ENCODE measurements around the gene MCM10.
"Not testable (repeated sequence)": the region's sequence is repeated elsewhere in the genome, so short reads cannot be mapped to it uniquely, and the experiment has no call there.

The MCM10 gene

GRCh38 chr10:13160934-13161856, at the start of gene MCM10:
Gene MCM10, plus strand, starts transcription at chr10:13161558. Its CDS starts 2,645 bp downstream, at chr10:13164203.
- DNase-seq = peak; percentile 100

GRCh38 chr10:13113544-13113943, 47.8 kb upstream of the MCM10 start:
- DNase-seq = no peak

GRCh38 chr10:13115832-13116803, 45.2 kb upstream of the MCM10 start:
- peak; percentile 42 for DNase-seq

- DNase-seq = peak; percentile 92
Observed at GRCh38 chr10:13117841-13118783, 43.2 kb upstream of the MCM10 start.

GRCh38 chr10:13118784-13119410, 42.5 kb upstream of the MCM10 start:
- peak; percentile 56 for DNase-seq

- no peak for DNase-seq
Observed at GRCh38 chr10:13120786-13121499, 40.4 kb upstream of the MCM10 start.

- no peak for DNase-seq
Observed at GRCh38 chr10:13121500-13121854, 39.9 kb upstream of the MCM10 start.

GRCh38 chr10:13136651-13137050, 24.7 kb upstream of the MCM10 start:
- no peak for DNase-seq

- no peak for DNase-seq
Observed at GRCh38 chr10:13139150-13139549, 22.2 kb upstream of the MCM10 start.

- no peak for DNase-seq
Observed at GRCh38 chr10:13139676-13140075, 21.7 kb upstream of the MCM10 start.

GRCh38 chr10:13140627-13141190, 20.6 kb upstream of the MCM10 start:
- no peak for DNase-seq

GRCh38 chr10:13143766-13144165, 17.6 kb upstream of the MCM10 start:
- DNase-seq = no peak

- no peak for DNase-seq
Observed at GRCh38 chr10:13144814-13145213, 16.5 kb upstream of the MCM10 start.

GRCh38 chr10:13146379-13146778, 15.0 kb upstream of the MCM10 start:
- no peak for DNase-seq

GRCh38 chr10:13147161-13147560, 14.2 kb upstream of the MCM10 start:
- DNase-seq = no peak

- DNase-seq = no peak
Observed at GRCh38 chr10:13152296-13152695, 9.1 kb upstream of the MCM10 start.

- DNase-seq = not testable (repeated sequence)
Observed at GRCh38 chr10:13155860-13156259, 5.5 kb upstream of the MCM10 start.

GRCh38 chr10:13158401-13158800, 3.0 kb upstream of the MCM10 start:
- peak; percentile 7 for DNase-seq

- no peak for DNase-seq
Observed at GRCh38 chr10:13161857-13162271, 506 bp downstream of the MCM10 start.

GRCh38 chr10:13163859-13164258, 2.5 kb downstream of the MCM10 start:
- no peak for DNase-seq

GRCh38 chr10:13165177-13165576, 3.8 kb downstream of the MCM10 start:
- DNase-seq = no peak
